Activated CD8-positive, alpha-beta memory T cell treated with anti-CD3 and anti-CD28 coated beads for 24 hours (primary cell): ENCODE results near the gene PPP1R12A.

Experiments
- DNase-seq: peaks from one replicate; pipeline ENCODE4 v3.0.0-alpha.2; 2020

PPP1R12A gene

DNA sequence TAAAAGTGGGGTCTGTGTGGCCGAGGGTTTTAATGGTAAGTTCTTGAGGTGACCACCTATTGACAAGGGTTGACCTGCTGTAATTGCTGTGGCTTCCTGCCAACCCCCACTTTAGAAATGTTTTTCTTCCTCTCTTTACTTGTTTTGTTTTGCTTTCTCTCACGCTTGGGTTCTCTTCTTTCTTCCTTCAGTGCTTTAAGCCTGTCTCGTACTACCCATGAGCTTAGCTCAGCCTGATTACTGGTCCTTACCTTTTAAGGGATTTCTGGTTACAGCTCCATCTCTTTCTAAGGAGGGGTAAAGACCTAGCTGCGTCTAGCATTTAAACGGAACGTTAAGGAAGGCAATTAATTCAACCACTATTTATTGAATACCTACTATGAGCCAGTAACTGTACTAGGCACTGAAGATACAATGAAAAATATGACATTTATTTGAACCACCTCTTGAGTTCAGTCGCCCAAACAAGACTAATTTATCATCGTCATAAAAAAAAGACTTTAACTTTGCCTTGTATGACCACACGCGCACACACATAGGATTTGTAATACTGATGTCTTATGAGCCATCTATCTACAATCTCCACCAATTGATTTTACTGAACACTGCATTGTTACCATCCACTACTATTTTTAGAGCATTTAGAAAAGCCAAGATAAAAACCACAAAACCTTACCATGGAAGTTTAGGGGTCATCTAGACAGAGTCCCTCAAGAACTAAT, 888 bp upstream of the PPP1R12A start:
- DNase-seq, result no peak

DNA sequence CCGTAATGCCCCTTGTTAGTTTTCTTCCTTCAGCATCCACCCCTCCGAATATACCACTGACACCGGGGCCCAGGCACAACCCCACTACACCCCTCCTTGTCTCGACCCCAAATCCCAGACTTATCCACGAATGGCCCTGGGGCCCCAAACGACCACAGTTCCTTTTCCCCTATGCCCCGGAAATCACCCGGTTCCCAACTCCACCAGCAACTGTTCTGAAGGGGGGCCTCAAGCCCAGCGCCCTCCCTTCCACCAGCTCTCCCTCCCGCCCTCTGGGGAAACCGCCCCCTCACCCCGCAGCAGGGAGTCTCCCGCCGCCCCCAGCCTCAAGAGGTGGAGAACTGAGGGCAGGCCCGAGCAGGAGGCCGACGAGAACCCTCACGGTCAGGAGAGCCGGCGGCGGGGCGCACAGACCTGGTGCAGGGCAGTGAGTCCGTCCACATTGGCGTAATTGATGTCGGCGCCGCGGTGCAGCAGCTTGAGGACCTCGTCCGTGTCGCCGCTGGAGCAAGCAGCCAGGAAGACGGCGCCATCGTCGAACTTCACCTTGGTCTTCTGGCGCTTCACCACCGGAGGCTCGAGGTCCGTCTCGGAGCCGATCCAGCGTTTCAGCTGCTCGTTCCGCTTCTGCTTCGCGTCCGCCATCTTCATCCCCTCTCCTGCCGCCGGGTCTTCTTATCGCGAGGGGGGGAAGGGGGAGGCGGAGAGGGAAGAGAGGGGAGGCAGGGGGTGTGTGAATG, 446 bp downstream of the PPP1R12A start:
- DNase-seq, result no peak

DNA sequence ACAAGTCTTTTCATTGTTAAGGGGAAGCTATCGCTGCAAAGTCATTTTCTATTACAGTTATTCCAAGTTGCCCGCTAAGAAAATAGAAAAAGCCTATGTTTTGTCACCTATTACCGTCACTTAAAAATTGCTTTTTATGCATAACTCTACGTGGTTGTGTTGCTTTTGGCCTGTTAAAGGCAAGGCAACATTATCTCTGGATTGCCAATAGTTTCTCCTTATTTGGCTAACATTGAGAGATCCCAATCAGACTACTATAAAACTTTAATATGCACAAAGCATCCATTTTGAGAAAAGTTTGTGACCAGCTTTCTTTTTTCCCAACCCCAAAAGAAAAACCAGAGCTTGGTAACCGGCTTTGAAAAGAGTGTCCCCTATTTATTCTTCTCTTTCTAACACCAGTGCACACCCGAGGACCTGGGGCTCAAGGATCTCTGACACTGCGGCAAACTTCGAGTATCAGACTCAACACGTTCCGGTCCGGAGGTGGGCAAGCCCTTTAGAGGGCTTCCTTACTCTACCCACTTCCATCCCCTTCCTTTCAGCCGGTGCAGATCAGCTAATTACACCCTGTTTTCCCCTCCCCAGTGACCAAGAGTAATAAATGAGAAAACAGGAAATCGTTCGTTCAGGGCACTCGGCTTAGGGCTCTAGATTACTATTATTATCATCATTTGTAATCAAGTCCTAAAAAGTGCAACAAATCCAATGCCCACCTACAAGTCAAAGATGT, 1.2 kb downstream of the PPP1R12A start:
- DNase-seq, result no peak

DNA sequence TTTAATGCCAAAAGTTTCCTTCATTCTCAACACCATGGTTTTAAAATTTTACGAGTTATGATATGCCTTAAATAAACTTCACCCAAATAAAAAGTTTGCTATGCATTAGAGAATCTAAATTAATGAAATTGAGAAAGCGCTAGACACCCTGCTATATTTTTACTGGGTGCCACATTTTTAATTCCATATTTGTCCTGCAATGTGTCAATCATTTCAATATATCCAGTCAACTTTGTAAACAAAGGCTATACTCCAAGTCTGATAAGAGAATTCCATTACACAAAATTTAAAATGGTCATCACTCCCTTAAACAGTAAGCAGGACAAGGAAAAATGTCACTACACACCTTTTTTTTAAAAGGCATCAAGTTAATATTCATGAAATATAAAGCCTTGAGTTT, 1.9 kb downstream of the PPP1R12A start:
- DNase-seq, result no peak

DNA sequence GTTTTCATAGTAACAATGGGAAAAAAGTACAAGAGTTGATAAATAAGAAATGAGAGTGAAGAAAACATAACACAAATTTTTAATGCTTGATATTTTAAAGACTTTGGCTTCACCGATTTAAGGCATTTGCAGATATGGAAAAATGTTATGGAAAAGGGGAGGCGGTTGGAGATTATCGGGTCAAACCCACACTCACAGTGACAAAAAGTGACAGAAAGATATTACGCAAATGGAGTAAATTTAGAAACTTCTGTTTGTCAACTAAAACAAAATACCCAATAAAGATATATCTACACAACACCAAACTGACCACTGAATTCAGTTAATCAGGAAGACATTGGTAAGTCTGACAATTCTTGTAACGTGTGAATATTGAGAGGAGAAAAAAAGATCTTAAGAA, 2.5 kb downstream of the PPP1R12A start:
- no peak for DNase-seq

DNA sequence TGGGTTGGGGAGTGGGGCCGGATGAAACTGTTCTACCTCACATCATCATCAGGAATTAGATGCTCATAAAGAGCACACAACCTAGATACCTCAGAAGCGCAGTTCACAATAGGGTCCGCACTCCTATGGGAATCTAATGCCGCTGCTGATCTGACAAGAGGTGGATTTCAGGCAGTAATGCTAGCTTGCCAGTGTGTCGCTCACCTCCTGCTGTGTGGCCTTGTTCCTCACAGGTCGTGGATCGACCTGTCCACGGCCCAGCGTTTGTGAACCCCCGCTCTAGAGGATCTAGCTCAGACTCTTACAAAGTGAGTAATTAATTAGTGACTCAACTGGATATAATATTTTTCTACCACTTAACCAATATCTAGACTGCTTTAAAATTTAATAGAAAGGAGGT, 5.8 kb downstream of the PPP1R12A start:
- DNase-seq, result no peak

DNA sequence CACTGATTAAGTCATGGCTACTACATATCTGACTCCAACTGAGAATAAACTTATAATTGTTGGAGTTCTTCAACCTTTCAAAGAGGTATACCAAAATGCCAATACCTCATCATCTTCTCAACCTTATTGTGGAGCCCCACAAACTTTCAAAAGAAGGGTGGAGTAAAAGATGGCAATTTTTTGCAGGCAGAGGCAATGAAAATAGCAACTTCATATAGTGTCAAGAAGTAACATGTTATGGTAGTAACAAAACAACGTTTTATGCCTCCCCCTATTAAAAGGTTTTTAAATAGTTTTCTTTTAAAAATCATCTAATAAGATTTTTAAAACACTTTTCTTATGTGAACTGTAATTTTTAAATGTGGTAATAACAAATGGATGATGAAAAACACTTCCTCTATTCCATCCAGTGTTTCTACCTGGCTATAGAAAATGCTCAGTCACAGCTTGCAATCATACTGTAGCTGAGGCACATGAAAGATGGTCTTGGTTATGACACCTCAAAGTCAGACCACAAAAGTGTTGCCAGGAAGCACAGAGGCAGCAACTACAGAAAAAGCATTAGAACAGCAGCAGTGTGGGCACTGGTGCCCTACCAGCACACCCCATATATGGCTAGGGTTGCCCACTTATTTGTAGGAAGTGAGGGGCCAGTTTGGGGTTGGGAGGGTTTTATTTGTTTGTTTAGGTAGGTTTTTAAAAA, 7.0 kb downstream of the PPP1R12A start:
- DNase-seq, result peak; percentile 61

DNA sequence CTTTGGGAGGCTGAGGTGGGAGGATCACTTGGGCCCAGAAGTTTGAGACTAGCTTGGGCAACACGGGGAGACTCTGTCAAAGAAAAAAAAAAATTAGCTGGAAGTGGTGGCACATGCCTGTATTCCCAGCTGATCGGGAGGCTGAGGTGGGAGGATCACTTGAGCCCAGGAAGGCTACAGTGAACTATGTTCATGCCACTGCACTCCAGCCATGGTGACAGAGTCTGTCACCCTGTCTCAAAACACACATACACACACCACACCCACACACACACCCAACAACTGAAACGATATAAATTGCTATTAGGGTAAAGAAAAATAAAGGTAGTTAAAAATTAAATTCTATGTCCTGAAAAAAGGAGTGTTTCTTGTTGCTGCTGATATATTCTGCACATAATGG, 7.9 kb downstream of the PPP1R12A start:
- DNase-seq, result no peak

DNA sequence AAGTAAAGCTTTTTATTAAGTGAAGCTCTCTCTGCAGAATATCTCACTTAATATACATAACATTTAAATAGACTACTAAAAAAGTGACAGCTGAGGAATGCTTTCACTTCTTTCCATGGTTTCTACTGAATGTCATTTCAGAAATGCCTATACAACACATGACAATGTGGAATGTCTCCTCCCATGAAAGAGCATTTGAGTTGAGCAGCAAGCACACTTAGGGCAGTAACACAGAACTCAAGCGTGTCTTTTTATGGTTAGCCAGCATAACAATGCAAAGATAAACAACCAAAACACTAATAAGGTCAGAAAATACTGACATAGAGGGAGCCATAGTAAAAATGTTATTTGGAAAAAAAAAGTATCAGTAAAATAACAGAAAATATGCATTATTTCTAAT, 9.4 kb downstream of the PPP1R12A start:
- no peak for DNase-seq

DNA sequence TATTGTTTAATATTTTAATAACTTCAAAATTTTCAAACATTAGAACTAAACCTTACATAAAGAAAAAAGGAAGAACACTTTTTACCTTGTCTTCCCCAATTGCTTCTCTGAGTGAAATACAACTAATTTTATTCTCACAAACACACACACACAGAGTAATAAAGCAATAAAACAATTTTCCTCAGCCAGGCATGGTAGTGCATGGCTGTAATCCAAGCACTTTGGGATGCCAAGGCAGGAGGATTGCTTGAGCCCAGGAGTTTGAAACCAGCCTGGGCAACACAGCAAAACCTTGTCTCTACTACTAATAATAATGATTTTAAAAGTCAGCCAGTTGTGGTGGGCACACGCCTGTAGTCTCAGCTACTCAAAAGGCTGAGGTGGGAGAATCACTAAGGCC, 13.1 kb downstream of the PPP1R12A start:
- no peak for DNase-seq

DNA sequence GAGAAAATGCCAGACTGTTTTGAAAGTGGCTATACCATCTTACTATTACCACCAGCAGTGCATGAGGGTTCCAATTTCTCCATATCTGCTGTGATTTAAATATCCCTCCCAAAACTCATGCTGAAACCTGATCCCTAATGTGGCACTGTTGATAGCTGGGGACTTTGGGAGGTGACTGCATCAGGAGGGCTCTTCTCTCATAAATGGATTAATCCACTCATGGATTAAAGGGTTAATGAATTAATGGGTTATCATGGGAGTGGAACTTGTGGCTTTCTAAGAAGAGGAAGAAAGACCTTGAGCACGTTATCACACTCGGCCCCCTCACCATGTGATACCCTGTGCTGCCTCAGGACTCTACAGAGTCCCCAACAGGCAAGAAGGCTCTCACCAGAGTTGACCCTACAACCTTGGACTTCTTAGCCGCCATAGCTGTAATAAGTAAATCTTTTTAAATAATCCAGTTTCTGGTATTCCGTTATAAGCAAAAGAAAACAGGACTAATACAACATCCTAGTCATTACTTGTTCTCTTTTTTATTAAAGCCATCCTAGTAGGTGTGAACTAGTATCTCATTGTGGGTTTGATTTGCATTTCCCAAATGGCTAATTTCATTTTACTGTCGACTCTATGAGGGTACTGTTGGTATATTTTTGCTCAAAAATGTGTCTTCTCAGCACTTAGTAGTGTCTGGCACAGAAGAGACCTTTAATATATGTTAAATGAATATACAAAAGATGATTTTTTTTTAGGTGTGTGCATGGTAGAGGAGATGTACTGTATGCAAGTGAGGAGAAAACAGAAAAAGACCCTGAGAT, 14.3 kb downstream of the PPP1R12A start:
- DNase-seq, result no peak

DNA sequence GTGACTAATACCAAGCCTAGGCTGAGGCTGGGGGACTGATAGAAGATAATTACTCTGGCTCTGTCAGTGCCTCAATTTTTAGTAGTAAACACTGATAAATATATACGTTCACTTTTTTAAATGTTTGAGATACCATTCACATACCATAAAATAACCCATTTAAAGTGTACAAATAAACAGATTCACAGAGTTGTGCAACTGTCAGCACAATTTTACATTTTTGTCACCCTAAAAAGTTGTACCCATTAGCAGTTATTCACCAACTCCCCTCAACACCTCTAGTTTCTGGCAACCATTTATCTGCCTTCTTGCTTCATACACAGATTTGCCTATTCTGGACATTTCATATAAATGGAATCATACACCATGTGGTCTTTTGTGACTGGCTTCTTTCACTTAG, 15.1 kb downstream of the PPP1R12A start:
- no peak for DNase-seq

DNA sequence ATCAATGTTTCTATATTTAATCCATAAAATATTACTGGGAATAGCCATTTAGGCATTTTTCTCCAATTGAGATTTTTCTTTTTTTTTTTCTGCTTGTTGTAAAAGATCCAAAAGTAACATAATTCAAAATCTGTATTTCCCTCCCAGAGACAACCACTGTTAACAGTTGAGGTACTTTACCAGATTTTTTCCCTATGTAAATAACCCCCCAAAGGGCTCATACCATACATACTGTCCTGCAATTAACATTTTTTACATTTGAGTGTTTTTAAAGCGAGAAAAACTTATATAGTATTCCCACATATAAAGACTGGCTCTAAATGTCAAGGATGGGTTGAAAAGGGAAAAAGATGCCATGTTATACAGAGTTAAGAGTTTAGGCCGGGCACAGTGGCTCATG, 18.1 kb downstream of the PPP1R12A start:
- no peak for DNase-seq

DNA sequence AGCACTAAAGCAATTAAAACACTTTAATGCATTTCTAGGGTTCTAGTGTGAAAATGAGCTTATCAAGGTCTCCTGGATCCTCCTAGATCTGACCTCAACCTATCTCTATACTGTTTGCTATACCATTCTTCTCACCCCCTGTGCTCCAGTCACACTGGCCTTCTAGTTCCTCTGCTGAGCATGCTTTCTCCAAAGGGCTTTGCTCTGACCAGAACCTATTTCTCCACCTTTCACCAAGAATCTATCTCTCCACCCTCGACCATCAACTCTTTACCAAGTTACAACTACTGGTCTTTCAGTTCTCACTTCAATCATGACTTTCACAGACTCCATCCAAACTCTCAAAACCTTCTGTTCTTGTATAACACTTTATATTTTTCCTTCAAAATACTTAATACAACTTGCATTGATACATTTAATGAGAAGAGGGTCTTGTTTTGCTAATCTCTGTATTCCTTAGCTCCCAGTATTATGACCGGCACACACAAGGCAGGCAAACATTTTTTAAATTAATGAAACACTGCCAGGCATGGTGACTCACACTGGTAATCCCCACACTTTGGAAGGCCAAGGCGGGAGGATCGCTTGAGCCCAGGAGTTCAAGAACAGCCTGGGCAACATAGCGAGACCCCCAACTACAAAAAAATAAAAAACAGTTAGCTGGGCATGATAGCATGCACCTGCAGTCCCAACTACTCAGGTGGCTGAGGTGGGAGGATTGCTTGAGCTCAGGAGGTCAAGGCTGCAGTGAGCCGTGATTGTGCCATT, 22.8 kb downstream of the PPP1R12A start:
- DNase-seq, result no peak

DNA sequence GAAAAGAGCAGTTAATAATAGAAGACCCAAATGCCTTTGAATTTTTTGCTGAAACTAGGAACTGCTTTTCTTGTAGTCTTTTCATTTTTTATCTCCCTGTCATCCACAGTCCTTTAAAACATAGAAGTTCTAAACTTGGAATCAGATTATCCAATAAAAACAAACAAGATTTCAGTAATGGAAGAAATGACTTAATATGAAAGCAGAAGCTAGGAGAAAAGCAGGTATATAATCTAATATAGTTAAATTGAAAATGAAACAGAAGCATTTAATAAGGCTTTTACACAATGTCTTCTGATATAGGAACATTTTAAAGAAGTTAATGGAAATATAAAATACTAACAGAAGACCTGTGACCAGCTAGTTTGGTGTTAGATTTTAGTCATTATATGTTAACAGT, 26.5 kb downstream of the PPP1R12A start:
- no peak for DNase-seq

DNA sequence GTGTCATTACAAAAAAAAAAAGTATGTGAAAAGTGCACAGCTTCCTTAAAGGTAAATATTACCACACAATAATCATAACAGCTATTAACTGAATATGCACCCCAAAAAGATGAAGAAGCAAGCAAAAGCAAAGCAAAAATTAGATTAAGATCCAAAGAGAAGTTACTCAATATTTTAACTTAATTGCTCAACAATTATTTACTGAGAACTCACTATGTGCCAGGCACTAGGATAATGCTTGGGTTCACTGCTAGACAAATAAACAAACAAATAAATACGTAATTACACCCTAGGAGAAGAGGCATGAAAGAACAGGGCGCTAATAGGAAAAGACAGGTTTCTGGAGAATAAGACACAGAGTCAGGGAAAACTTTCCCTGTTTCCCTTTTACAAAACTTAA, 33.4 kb downstream of the PPP1R12A start:
- no peak for DNase-seq

DNA sequence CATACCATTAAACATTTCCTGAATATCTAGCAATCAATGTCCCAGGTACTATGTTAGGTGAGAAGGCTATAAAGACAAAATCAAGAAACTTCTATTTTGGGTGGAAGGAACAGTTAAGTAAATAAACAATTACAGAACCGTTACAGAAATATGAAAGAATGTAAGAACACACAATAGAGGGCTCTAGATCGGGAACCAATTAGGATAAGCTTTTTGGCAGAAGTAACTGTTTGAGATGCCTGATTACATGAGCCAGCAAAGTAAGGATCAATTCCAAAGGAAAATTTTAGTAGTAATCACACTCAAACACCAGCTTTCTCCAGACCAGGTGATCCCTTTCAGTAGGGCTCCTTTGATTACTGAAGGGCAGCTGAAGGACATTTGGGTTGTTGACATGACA, 33.9 kb downstream of the PPP1R12A start:
- no peak for DNase-seq

DNA sequence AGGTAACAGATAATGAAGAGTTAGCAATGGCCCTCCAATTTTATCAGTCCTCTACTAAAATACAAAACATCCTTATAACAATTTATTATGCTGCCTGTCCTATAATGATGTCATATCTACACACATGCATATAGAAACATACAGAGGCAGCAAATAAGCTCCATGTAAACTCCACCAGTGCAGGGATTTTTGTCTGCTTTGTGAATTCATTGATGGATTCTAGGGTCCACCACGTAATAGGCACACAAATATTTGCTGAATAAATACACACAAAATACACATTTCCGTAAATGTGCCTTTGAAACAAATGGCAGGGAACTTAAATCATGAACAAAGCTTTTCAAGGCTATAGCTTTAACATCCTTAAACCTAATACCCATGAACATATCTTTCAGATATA, 34.7 kb downstream of the PPP1R12A start:
- DNase-seq, result no peak

DNA sequence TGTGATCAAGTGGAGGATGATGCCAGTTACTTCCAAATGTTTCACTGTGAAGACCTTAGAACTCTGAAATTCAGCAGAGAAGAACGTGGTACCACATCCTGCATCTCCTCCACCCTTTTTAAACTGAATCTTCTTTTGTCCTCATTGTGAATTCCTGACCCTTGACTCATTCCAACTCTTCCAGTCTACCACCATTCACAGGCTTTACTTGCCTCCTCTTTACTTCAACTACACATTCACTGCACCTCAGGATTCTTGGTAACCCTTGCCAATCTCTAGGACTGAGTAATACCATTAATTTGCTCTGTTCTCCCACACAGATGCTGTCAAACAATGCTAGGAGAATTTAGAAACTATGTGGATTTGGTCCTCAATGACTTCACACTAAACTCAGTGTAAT, 37.3 kb downstream of the PPP1R12A start:
- no peak for DNase-seq

DNA sequence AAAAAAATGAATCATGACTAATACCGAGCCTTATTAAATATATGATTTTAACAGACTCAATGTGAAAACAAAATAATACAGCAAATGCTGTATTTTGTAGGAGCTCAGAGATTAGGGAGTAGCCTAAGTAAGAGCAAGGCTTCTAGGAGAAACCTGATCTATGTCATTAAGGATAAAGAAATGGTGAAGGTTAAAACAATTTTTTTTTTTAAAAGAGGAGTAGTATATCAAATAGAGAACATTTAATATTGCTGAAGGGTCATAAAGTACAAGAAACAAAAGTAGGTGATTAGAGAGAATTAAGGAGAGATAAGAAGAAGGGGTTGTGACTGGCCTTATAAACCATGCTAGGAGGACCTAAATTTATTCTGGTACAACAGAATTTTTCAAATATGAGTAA, 39.1 kb downstream of the PPP1R12A start:
- no peak for DNase-seq

DNA sequence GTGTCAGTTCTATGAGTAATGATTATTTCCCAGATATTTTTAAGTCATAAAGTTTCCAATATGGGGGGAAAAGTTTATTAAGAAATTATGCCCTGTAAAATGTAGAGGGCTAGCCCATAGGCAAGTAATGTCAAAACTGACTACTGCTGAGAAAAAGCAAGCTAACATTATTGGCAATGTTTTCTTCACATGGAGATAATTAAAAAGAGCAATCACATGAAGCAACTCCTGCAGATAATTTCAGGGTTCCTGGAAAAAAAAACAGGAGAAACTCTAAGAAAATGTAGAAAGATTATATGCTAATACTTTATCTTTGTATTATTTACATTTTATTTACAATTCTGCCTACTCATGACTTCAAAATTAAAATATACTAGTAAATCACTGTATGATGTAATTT, 39.8 kb downstream of the PPP1R12A start:
- no peak for DNase-seq
